Tibial nerve (tissue), 4 donors: ENCODE results near the gene ASTE1. TPM values are rescaled to one million over a fixed set of nuclear protein-coding genes. Genes with fewer than 3 reads are reported as not detected.

Source experiments
- DNase-seq, 2 donors: peaks; one replicate each; pipeline ENCODE4 v3.0.0-alpha.2; 2019; ENCODE audit warnings: low spot score in 2 of 2
- H3K27ac ChIP-seq, 4 donors: fragments of 200-600 bp; sonication (generic) in 3 of 4; one replicate each; pipeline ENCODE4 v1.5.1; 2017 to 2019; ENCODE audit warnings: mild to moderate bottlenecking in 1 of 4
- H3K27me3 ChIP-seq, 2 donors: fragments of 200-600 bp; sonication (generic) in 1 of 2; one replicate each; pipeline versions ENCODE4 v1.5.1 to v1.6.0; 2017 to 2019
- H3K36me3 ChIP-seq, 3 donors: fragments of 200-600 bp; sonication (generic); one replicate each; pipeline ENCODE4 v1.5.1; 2018 to 2019
- H3K4me1 ChIP-seq, 4 donors: fragments of 200-600 bp; sonication (generic) in 3 of 4; one replicate each; pipeline ENCODE4 v1.5.1; 2017 to 2019
- H3K4me3 ChIP-seq, 4 donors: fragments of 200-600 bp; sonication (generic) in 3 of 4; one replicate each; pipeline ENCODE4 v1.5.1; 2017 to 2019; ENCODE audit warnings: mild to moderate bottlenecking in 1 of 4, moderate library complexity in 1 of 4
- H3K9me3 ChIP-seq, 4 donors: fragments of 200-600 bp; sonication (generic) in 3 of 4; one replicate each; pipeline ENCODE4 v1.5.1; 2017 to 2019
- CTCF ChIP-seq, 5 experiments: fragments of 200-600 bp in 3 of 5; fragments of 450-650 bp in 2 of 5; sonication (generic) in 3 of 5; IDR thresholded peaks; one replicate each; pipeline ENCODE4 v1.5.1; 2016 to 2019; ENCODE audit warnings: antibody characterized with exemption in 5 of 5, mild to moderate bottlenecking in 3 of 5, moderate library complexity in 2 of 5
- EP300 ChIP-seq, 2 donors: sonication (generic); formaldehyde crosslinking; IDR thresholded peaks; one replicate each; pipeline ENCODE4 v1.6.1; 2017; ENCODE audit warnings: antibody characterized with exemption in 2 of 2, mild to moderate bottlenecking in 1 of 2
- POLR2A ChIP-seq, 2 donors: fragments of 450-650 bp; IDR thresholded peaks; one replicate each; pipeline ENCODE4 v1.6.1; 2017; ENCODE audit warnings: antibody characterized with exemption in 2 of 2, mild to moderate bottlenecking in 2 of 2, moderate library complexity in 2 of 2
- WGBS, 2 donors: methylation state at CpG; one replicate each; pipeline ENCODE4 v1.1.5; 2018; 5-methylcytosine and 5-hydroxymethylcytosine counted together
- total RNA-seq, 4 donors: library from RNA; depleted of rRNA; stranded (reverse); fragments of >200 nt; gene quantifications; one replicate each; pipeline ENCODE4 v1.1.0, GENCODE V29; 2016

ASTE1 gene
- total RNA-seq, 4 donors from 2014 or later, result 5.2 to 8.1 (median 6.3) TPM

- Histone ChIP-seq H3K4me3 (no peak overlapping the region), H3K36me3 (peaks cover 0 to 15% (median 0%) of the 10 kb centered on the region in 3 donors), H3K27me3 (no peaks in the 10 kb centered on the region), H3K4me1 (no peaks in the 10 kb centered on the region), H3K27ac (no peak overlapping the region), H3K9me3 (no peaks in the 10 kb centered on the region)
- WGBS, 2 donors, result 58 to 74% methylated on average over 2 of the region's 2 CpGs
- no peak for TF ChIP-seq CTCF (IDR thresholded peaks at IDR 0.05)
- TF ChIP-seq POLR2A (IDR thresholded peaks at IDR 0.05), result no peak
- TF ChIP-seq EP300 (IDR thresholded peaks at IDR 0.05), result no peak
- DNase-seq, result no peak
These were observed 11.7 kb upstream of the ASTE1 start for GRCh38 chr3:131038326-131038725.

- no peaks in the 10 kb centered on the region for H3K27me3 ChIP-seq
- DNase-seq, result no peak
- H3K4me3 ChIP-seq, result no peak overlapping the region
- TF ChIP-seq CTCF (IDR thresholded peaks at IDR 0.05) (no peak), POLR2A (IDR thresholded peaks at IDR 0.05) (no peak), EP300 (IDR thresholded peaks at IDR 0.05) (no peak)
- no peaks in the 10 kb centered on the region for H3K4me1 ChIP-seq
- peaks cover 0 to 7% (median 0%) of the 10 kb centered on the region in 3 donors for H3K36me3 ChIP-seq
- H3K27ac ChIP-seq, result no peak overlapping the region
- 50 to 56% methylated on average over 5 of the region's 5 CpGs for WGBS, 2 donors
- H3K9me3 ChIP-seq, result no peaks in the 10 kb centered on the region
These were observed 10.4 kb upstream of the ASTE1 start for GRCh38 chr3:131036986-131037385.

GRCh38 chr3:131036200-131036816 lies 9.7 kb upstream of the ASTE1 start:
- 58 to 70% methylated on average over 1 of the region's 1 CpG for WGBS, 2 donors

GRCh38 chr3:131033480-131034080 lies 7.0 kb upstream of the ASTE1 start:
- Histone ChIP-seq H3K27ac (no peak overlapping the region), H3K27me3 (no peaks in the 10 kb centered on the region), H3K9me3 (no peaks in the 10 kb centered on the region), H3K4me3 (no peak overlapping the region), H3K4me1 (no peaks in the 10 kb centered on the region), H3K36me3 (peaks cover 0 to 15% (median 0%) of the 10 kb centered on the region in 3 donors)
- WGBS, 2 donors, result 22 to 30% methylated on average over 1 of the region's 1 CpG
- DNase-seq, result peak in 1 of 2 donors; percentile 46
- TF ChIP-seq POLR2A (IDR thresholded peaks at IDR 0.05), result no peak
- TF ChIP-seq CTCF (IDR thresholded peaks at IDR 0.05), result peak; percentile 30 to 62 (median 53)

More at GRCh38 chr3:131036200-131036816, 9.7 kb upstream of the ASTE1 start:
- no peak for DNase-seq
- H3K4me3 ChIP-seq, result no peak overlapping the region
- H3K9me3 ChIP-seq, result no peaks in the 10 kb centered on the region
- TF ChIP-seq POLR2A (IDR thresholded peaks at IDR 0.05) (no peak), CTCF (IDR thresholded peaks at IDR 0.05) (no peak), EP300 (IDR thresholded peaks at IDR 0.05) (no peak)
- no peak overlapping the region for H3K27ac ChIP-seq
- no peaks in the 10 kb centered on the region for H3K27me3 ChIP-seq
- H3K4me1 ChIP-seq, result no peaks in the 10 kb centered on the region
- peaks cover 0 to under 1% (median 0%) of the 10 kb centered on the region in 3 donors for H3K36me3 ChIP-seq

GRCh38 chr3:131031660-131032059 lies 5.0 kb upstream of the ASTE1 start:
- Histone ChIP-seq H3K27me3 (no peaks in the 10 kb centered on the region), H3K4me3 (no peak overlapping the region), H3K9me3 (no peaks in the 10 kb centered on the region), H3K36me3 (peaks cover 0 to 15% (median 0%) of the 10 kb centered on the region in 3 donors), H3K4me1 (peaks cover 0 to 13% (median 0%) of the 10 kb centered on the region in 4 donors), H3K27ac (no peak overlapping the region)
- WGBS, 2 donors, result 62 to 64% methylated on average over 3 of the region's 3 CpGs
- no peak for DNase-seq
- TF ChIP-seq EP300 (IDR thresholded peaks at IDR 0.05) (no peak), POLR2A (IDR thresholded peaks at IDR 0.05) (no peak), CTCF (IDR thresholded peaks at IDR 0.05) (no peak)
